ENCODE data around the gene CST7. TPM values are rescaled to one million over a fixed set of nuclear protein-coding genes. Genes with fewer than 3 reads are reported as not detected.

CST7 gene
- total RNA-seq, 1 experiment from 2014 or later: not detected

DNA sequence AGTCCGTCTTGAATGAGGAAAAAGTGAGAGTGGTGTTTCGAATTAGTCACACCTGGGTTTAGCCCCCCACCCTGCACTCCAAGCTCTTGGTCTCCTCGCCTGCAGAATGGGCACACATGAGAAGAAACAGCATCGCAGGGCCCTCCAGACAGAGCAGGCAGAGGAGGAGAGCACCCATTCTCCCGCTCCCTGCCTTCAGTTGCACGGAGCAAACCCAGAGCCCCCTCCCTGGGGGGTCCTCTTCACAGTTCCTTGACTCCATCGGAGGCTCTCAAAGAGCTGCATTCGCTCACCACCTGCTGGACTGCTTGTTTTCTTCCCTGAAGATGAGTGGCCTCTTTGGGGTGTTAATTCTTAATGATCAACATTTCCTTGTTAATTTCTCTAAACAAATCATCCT lies 5.1 kb downstream of the CST7 start:
- H2AFZ ChIP-seq (ENCODE audit: low read depth, low read length, poor library complexity, severe bottlenecking): no peak overlapping the region
- H3K9me3 ChIP-seq (ENCODE audit: control insufficient read depth in 1 of 2, insufficient read depth in 1 of 2, low read depth in 1 of 2, low read length in 2 of 2): no peaks in the 10 kb centered on the region
- BruUV-seq (replicated peaks): no TSS peak
- no peak overlapping the region for H3K27ac ChIP-seq (ENCODE audit: low read depth, low read length)
- H4K20me1 ChIP-seq (ENCODE audit: insufficient read depth): no peaks in the 10 kb centered on the region
- peaks cover 0 to 6% of the 10 kb centered on the region in 2 experiments; a peak in 1 of 4 replicates for H3K4me1 ChIP-seq (ENCODE audit: control insufficient read depth in 1 of 2, insufficient read depth in 2 of 2, low read length in 2 of 2)
- H3K4me2 ChIP-seq (ENCODE audit: low read length): no peak overlapping the region
- H3K9ac ChIP-seq (ENCODE audit: low read length): no peak overlapping the region
- H3K4me3 ChIP-seq (replicated peaks in 1 of 2; ENCODE audit: low read depth in 1 of 2, low read length in 2 of 2): no peak overlapping the region
- H3K9me2 ChIP-seq (ENCODE audit: insufficient read depth): no peaks in the 10 kb centered on the region
- DNase-seq (ENCODE audit: low read depth, low spot score) (no peak), ATAC-seq (no peak)
- H3K36me3 ChIP-seq (ENCODE audit: control insufficient read depth in 1 of 2, insufficient read depth in 2 of 2, low read length in 2 of 2): peaks cover 0 to 4% of the 10 kb centered on the region in 2 experiments; a peak in 1 of 4 replicates
- RAD21 ChIA-PET (ENCODE audit: low non-redundant PET in 1 of 2, low total read pairs in 2 of 2, uncharacterized antibody in 2 of 2, unreplicated experiment in 2 of 2): no interaction called here
- CTCF ChIA-PET: no interaction called here
- intact Hi-C loops (cut with micrococcal nuclease): no loop called here
- no peaks in the 10 kb centered on the region for H3K79me2 ChIP-seq (ENCODE audit: insufficient read depth, low read length)
- peaks cover 3% of the 10 kb centered on the region; the same call in 1 of the 2 replicates for H3K27me3 ChIP-seq (ENCODE audit: insufficient read depth, low read length)
- POLR2A ChIA-PET: no interaction called here
- TF ChIP-seq RAD21 (IDR thresholded peaks at IDR 0.05; ENCODE audit: low read depth) (no peak), FOSL1 (IDR thresholded peaks at IDR 0.05; ENCODE audit: low read depth) (no peak), EGR1 (IDR thresholded peaks at IDR 0.05; ENCODE audit: low read depth) (no peak), JUND (IDR thresholded peaks at IDR 0.05) (no peak), SP1 (IDR thresholded peaks at IDR 0.05; ENCODE audit: low read depth) (no peak), ELF1 (IDR thresholded peaks at IDR 0.05; ENCODE audit: borderline replicate concordance, low read depth) (no peak), EZH2phosphoT487 (IDR thresholded peaks at IDR 0.05; ENCODE audit: borderline replicate concordance) (no peak), YY1 (IDR thresholded peaks at IDR 0.05; ENCODE audit: extremely low read depth, insufficient replicate concordance, low read depth, low read length) (no peak), CBX3 (IDR thresholded peaks at IDR 0.05; ENCODE audit: low read depth) (no peak), TCF7L2 (IDR thresholded peaks at IDR 0.05; ENCODE audit: borderline replicate concordance, extremely low read depth, insufficient read depth, insufficient read length) (no peak), SIN3A (IDR thresholded peaks at IDR 0.05; ENCODE audit: low read depth) (no peak), POLR2A (IDR thresholded peaks at IDR 0.05; ENCODE audit: borderline replicate concordance, extremely low read depth, insufficient read depth, insufficient read length) (no peak), CEBPB (IDR thresholded peaks at IDR 0.05; ENCODE audit: low read depth) (no peak), EZH2 (IDR thresholded peaks at IDR 0.05) (no peak), SRF (IDR thresholded peaks at IDR 0.05; ENCODE audit: low read depth) (no peak), ZNF274 (IDR thresholded peaks at IDR 0.05; ENCODE audit: low read depth, low read length) (no peak)
- TF ChIP-seq, protein P1, sequence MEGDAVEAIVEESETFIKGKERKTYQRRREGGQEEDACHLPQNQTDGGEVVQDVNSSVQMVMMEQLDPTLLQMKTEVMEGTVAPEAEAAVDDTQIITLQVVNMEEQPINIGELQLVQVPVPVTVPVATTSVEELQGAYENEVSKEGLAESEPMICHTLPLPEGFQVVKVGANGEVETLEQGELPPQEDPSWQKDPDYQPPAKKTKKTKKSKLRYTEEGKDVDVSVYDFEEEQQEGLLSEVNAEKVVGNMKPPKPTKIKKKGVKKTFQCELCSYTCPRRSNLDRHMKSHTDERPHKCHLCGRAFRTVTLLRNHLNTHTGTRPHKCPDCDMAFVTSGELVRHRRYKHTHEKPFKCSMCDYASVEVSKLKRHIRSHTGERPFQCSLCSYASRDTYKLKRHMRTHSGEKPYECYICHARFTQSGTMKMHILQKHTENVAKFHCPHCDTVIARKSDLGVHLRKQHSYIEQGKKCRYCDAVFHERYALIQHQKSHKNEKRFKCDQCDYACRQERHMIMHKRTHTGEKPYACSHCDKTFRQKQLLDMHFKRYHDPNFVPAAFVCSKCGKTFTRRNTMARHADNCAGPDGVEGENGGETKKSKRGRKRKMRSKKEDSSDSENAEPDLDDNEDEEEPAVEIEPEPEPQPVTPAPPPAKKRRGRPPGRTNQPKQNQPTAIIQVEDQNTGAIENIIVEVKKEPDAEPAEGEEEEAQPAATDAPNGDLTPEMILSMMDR (IDR thresholded peaks at IDR 0.05 in 2 of 3, conservative IDR thresholded peaks at IDR 0.05 in 1 of 3; ENCODE audit: borderline replicate concordance in 1 of 3, insufficient read depth in 1 of 3, low read depth in 2 of 3, low read length in 2 of 3): no peak
- TF ChIP-seq, protein P2, sequence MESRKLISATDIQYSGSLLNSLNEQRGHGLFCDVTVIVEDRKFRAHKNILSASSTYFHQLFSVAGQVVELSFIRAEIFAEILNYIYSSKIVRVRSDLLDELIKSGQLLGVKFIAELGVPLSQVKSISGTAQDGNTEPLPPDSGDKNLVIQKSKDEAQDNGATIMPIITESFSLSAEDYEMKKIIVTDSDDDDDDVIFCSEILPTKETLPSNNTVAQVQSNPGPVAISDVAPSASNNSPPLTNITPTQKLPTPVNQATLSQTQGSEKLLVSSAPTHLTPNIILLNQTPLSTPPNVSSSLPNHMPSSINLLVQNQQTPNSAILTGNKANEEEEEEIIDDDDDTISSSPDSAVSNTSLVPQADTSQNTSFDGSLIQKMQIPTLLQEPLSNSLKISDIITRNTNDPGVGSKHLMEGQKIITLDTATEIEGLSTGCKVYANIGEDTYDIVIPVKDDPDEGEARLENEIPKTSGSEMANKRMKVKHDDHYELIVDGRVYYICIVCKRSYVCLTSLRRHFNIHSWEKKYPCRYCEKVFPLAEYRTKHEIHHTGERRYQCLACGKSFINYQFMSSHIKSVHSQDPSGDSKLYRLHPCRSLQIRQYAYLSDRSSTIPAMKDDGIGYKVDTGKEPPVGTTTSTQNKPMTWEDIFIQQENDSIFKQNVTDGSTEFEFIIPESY (IDR thresholded peaks at IDR 0.05; ENCODE audit: extremely low read depth, insufficient replicate concordance, low read length): no peak
- TF ChIP-seq, protein P3, sequence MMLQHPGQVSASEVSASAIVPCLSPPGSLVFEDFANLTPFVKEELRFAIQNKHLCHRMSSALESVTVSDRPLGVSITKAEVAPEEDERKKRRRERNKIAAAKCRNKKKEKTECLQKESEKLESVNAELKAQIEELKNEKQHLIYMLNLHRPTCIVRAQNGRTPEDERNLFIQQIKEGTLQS (IDR thresholded peaks at IDR 0.05): no peak
- TF ChIP-seq, protein P4, sequence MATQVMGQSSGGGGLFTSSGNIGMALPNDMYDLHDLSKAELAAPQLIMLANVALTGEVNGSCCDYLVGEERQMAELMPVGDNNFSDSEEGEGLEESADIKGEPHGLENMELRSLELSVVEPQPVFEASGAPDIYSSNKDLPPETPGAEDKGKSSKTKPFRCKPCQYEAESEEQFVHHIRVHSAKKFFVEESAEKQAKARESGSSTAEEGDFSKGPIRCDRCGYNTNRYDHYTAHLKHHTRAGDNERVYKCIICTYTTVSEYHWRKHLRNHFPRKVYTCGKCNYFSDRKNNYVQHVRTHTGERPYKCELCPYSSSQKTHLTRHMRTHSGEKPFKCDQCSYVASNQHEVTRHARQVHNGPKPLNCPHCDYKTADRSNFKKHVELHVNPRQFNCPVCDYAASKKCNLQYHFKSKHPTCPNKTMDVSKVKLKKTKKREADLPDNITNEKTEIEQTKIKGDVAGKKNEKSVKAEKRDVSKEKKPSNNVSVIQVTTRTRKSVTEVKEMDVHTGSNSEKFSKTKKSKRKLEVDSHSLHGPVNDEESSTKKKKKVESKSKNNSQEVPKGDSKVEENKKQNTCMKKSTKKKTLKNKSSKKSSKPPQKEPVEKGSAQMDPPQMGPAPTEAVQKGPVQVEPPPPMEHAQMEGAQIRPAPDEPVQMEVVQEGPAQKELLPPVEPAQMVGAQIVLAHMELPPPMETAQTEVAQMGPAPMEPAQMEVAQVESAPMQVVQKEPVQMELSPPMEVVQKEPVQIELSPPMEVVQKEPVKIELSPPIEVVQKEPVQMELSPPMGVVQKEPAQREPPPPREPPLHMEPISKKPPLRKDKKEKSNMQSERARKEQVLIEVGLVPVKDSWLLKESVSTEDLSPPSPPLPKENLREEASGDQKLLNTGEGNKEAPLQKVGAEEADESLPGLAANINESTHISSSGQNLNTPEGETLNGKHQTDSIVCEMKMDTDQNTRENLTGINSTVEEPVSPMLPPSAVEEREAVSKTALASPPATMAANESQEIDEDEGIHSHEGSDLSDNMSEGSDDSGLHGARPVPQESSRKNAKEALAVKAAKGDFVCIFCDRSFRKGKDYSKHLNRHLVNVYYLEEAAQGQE (IDR thresholded peaks at IDR 0.05; ENCODE audit: low read depth): no peak
